GM19328 (cell line): ENCODE data around the gene COL8A2.

Experiments
- ATAC-seq: cut with Tn5 transposase; IDR thresholded peaks from one replicate; pipeline ENCODE4 v1.9.1; 2021; ENCODE audit warnings: mild to moderate bottlenecking, moderate library complexity; ENCODE audit not compliant: unreplicated experiment

COL8A2 gene

GRCh38 chr1:36092166-36092797 is 32.7 kb downstream of the COL8A2 start:
- no peak for ATAC-seq

GRCh38 chr1:36091698-36092097 is 33.3 kb downstream of the COL8A2 start:
- no peak for ATAC-seq

- ATAC-seq = no peak
Measured at GRCh38 chr1:36091141-36091540, 33.9 kb downstream of the COL8A2 start.

- ATAC-seq = no peak
Measured at GRCh38 chr1:36089393-36090121, 35.5 kb downstream of the COL8A2 start.

GRCh38 chr1:36088577-36089392 is 36.2 kb downstream of the COL8A2 start, which contains the start of gene ADPRS:
Gene ADPRS, plus strand, starts transcription at chr1:36088892. Its CDS starts 13 bp downstream, at chr1:36088905.
- peak; percentile 69 for ATAC-seq

- ATAC-seq = no peak
Measured at GRCh38 chr1:36088265-36088576, 36.8 kb downstream of the COL8A2 start.

GRCh38 chr1:36087233-36088123 is 37.5 kb downstream of the COL8A2 start:
- ATAC-seq = no peak

- no peak for ATAC-seq
Measured at GRCh38 chr1:36086529-36087232, 38.3 kb downstream of the COL8A2 start.

- no peak for ATAC-seq
Measured at GRCh38 chr1:36085686-36086526, 39.1 kb downstream of the COL8A2 start.

GRCh38 chr1:36085126-36085525 is 39.9 kb downstream of the COL8A2 start:
- no peak for ATAC-seq

GRCh38 chr1:36084497-36085115 is 40.4 kb downstream of the COL8A2 start:
- no peak for ATAC-seq

- ATAC-seq = no peak
Measured at GRCh38 chr1:36083635-36084496, 41.2 kb downstream of the COL8A2 start, which contains the start of gene TEKT2. Gene TEKT2, plus strand, starts transcription at chr1:36084094. Its CDS starts 828 bp downstream, at chr1:36084922.

GRCh38 chr1:36083219-36083618 is 41.8 kb downstream of the COL8A2 start:
- ATAC-seq = no peak

- ATAC-seq = no peak
Measured at GRCh38 chr1:36081926-36082485, 43.0 kb downstream of the COL8A2 start.

- no peak for ATAC-seq
Measured at GRCh38 chr1:36080801-36081200, 44.2 kb downstream of the COL8A2 start.

GRCh38 chr1:36080236-36080635 is 44.8 kb downstream of the COL8A2 start:
- ATAC-seq = no peak

GRCh38 chr1:36076979-36077573 is 47.9 kb downstream of the COL8A2 start:
- no peak for ATAC-seq
